Naive thymus-derived CD8-positive, alpha-beta T cell (primary cell): ENCODE results near the gene ZNF169. TPM values are rescaled to one million over a fixed set of nuclear protein-coding genes. Genes with fewer than 3 reads are reported as not detected.
"Not testable (repeated sequence)": the region's sequence is repeated elsewhere in the genome, so short reads cannot be mapped to it uniquely, and the experiment has no call there.

Experiments
- ATAC-seq, 2 donors: fragments of 150-1000 bp; cut with Tn5 transposase in 1 of 2; sonication (Bioruptor Pico), chemical (Tn5 transposase) in 1 of 2; 1 replicate in 1 of 2; 2 replicates in 1 of 2; pipeline ENCODE4 v1.10.0; 2021; ENCODE audit warnings: mild to moderate bottlenecking in 2 of 2, moderate library complexity in 2 of 2
- POLR2A ChIA-PET: fragments of 350-600 bp; sonication (Branson Sonifier 250); formaldehyde crosslinking; loops from one replicate; lab custom pipeline; 2021; ENCODE audit warnings: antibody characterized with exemption; lab: Charles Lee
- DNase-seq, 10 donors: peaks; one replicate each; pipeline versions ENCODE4 v3.0.0 to v3.0.0-alpha.2; 2020 to 2022
- H3K27ac Mint-ChIP-seq, 10 donors: one replicate each; pipeline ENCODE4 v1.8.0; 2020 to 2022; ENCODE audit warnings: mild to moderate bottlenecking in 10 of 10, mixed read lengths in 10 of 10, moderate library complexity in 4 of 10, inconsistent platforms in 1 of 10
- H3K27me3 Mint-ChIP-seq, 5 donors: one replicate each; pipeline ENCODE4 v1.8.0; 2021 to 2022; ENCODE audit warnings: mixed read lengths in 5 of 5
- H3K36me3 Mint-ChIP-seq, 3 donors: one replicate each; pipeline ENCODE4 v1.8.0; 2020 to 2022; ENCODE audit warnings: mixed read lengths in 3 of 3, mild to moderate bottlenecking in 2 of 3, inconsistent platforms in 1 of 3
- H3K4me1 Mint-ChIP-seq, 4 donors: one replicate each; pipeline ENCODE4 v1.8.0; 2021 to 2022; ENCODE audit warnings: mixed read lengths in 4 of 4
- H3K4me3 Mint-ChIP-seq, 10 donors: one replicate each; pipeline ENCODE4 v1.8.0; 2020 to 2022; ENCODE audit warnings: mild to moderate bottlenecking in 10 of 10, mixed read lengths in 10 of 10, moderate library complexity in 6 of 10, inconsistent platforms in 1 of 10
- H3K9me3 Mint-ChIP-seq, 9 donors: one replicate each; pipeline ENCODE4 v1.8.0; 2020 to 2022; ENCODE audit warnings: mixed read lengths in 9 of 9, mild to moderate bottlenecking in 3 of 9, inconsistent platforms in 1 of 9, moderate library complexity in 1 of 9
- polyA plus RNA-seq, 3 donors: library from polyadenylated mRNA; unstranded; fragments of 300-500 nt; fragmentation: Illumina TruSeq; gene quantifications; one replicate each; pipeline ENCODE4 v1.2.3, GENCODE V29; 2021
- total RNA-seq, 8 experiments: library from RNA in 2 of 8; stranded (reverse) in 2 of 8; gene quantifications; one replicate each; pipeline ENCODE4 v1.2.3 and lab custom pipeline; 2021 to 2026

Gene ZNF169
- total and polyA plus RNA-seq, 5 experiments from 2014 or later = 2.2 to 21.8 (median 3.7) TPM

- Mint-ChIP-seq H3K4me1 (no peaks in the 10 kb centered on the region), H3K27ac (no peak overlapping the region), H3K27me3 (no peaks in the 10 kb centered on the region), H3K36me3 (peaks cover 0 to 52% (median 25%) of the 10 kb centered on the region in 3 donors), H3K9me3 (no peaks in the 10 kb centered on the region), H3K4me3 (no peak overlapping the region)
- DNase-seq (no peak), ATAC-seq (no peak)
- POLR2A ChIA-PET = no interaction called here
Measured at GRCh38 chr9:94298949-94299599, 40.0 kb downstream of the ZNF169 start.

GRCh38 chr9:94300470-94301301, 41.6 kb downstream of the ZNF169 start:
- POLR2A ChIA-PET = no interaction called here
- ATAC-seq = no peak
- H3K4me3 Mint-ChIP-seq = no peak overlapping the region

GRCh38 chr9:94301583-94301982, 42.5 kb downstream of the ZNF169 start:
- Mint-ChIP-seq H3K4me1 (no peaks in the 10 kb centered on the region), H3K4me3 (no peak overlapping the region), H3K9me3 (no peaks in the 10 kb centered on the region), H3K27me3 (no peaks in the 10 kb centered on the region), H3K36me3 (peaks cover 0 to 31% (median 17%) of the 10 kb centered on the region in 3 donors), H3K27ac (no peak overlapping the region)
- ATAC-seq (no peak), DNase-seq (no peak)
- POLR2A ChIA-PET = no interaction called here

More at GRCh38 chr9:94300470-94301301, 41.6 kb downstream of the ZNF169 start:
- H3K27ac Mint-ChIP-seq = no peak overlapping the region
- no peak for DNase-seq
- no peaks in the 10 kb centered on the region for H3K27me3 Mint-ChIP-seq
- no peaks in the 10 kb centered on the region for H3K4me1 Mint-ChIP-seq
- H3K36me3 Mint-ChIP-seq = peaks cover 0 to 38% (median 23%) of the 10 kb centered on the region in 3 donors
- no peaks in the 10 kb centered on the region for H3K9me3 Mint-ChIP-seq

GRCh38 chr9:94302426-94302825, 43.3 kb downstream of the ZNF169 start:
- Mint-ChIP-seq H3K9me3 (no peaks in the 10 kb centered on the region), H3K4me3 (no peak overlapping the region), H3K27ac (no peak overlapping the region), H3K27me3 (no peaks in the 10 kb centered on the region), H3K36me3 (peaks cover 0 to 23% (median 11%) of the 10 kb centered on the region in 3 donors), H3K4me1 (no peaks in the 10 kb centered on the region)
- POLR2A ChIA-PET = no interaction called here
- DNase-seq = no peak
- no peak for ATAC-seq

DNA sequence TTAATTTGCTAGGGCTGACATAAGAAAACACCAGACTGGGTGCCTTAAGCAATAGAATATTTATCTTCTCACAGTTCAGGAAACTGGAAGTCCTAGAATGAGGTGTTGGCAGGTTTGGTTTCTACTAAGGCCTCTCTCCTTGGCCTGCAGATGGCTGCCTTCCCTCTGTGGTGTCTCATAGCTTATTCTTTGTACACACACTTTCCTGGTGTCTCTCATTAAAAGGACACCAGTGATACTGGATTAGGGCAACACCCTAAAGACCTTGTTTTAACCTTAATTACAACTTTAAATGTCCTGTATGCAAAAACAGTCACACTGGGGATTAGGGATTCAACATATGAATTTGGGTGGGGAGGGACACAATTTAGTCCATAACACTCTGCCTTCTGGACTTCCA, 44.2 kb downstream of the ZNF169 start:
- no peak for DNase-seq
- Mint-ChIP-seq H3K36me3 (peaks cover 0 to 16% (median 9%) of the 10 kb centered on the region in 3 donors), H3K4me1 (no peaks in the 10 kb centered on the region), H3K4me3 (no peak overlapping the region), H3K27me3 (no peaks in the 10 kb centered on the region), H3K9me3 (no peaks in the 10 kb centered on the region), H3K27ac (no peak overlapping the region)
- ATAC-seq = no peak
- POLR2A ChIA-PET = no interaction called here

DNA sequence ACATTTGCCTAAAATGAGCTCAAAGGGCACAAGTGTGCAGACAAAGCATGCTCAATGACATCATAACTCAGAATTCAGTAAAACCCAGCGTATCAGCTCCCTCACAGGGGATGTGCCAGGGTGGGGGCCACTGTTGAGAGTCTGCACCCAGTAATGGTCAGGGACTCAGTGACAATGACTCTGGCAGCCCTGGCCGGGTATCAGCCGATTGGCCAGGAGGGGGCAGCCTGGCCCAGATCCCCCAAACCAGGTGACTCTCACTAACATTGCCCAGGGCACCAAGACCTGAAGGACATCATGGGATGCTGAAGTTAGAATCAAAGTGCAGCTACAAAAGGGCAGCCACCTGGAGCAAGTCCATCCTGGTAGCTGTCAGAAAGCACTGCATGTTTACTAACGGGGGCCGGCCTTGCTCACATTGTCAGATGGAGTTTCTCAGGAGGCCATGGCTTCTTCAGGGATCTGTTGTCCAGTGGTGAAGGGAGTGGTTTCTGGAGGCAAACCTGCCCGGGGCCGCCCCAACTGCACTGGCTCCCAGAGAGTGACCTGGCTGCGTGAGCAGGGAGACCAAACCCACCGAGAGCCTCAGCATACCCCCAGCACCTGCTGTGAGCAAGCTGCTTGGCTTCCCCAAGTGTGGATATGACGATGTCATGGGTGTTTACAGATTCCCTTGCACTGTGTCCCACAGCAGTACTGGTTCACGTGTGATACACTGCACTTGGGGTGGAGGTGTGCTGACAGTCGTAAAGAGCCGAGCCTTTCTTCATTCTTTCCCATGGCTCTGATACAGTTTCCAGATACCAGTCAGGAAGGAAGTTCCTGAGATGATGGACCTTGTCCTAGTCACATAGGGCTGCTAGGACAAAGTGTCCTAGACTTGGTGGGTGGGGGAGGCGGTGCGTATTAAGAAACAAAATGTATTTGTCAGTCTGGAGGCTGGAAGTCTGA, 56.2 kb downstream of the ZNF169 start:
- H3K4me3 Mint-ChIP-seq, DNase-seq, H3K27ac Mint-ChIP-seq, H3K4me1 Mint-ChIP-seq, H3K27me3 Mint-ChIP-seq, H3K36me3 Mint-ChIP-seq, POLR2A ChIA-PET, H3K9me3 Mint-ChIP-seq: not testable (repeated sequence)
- peak in 1 of 2 donors; percentile 29 for ATAC-seq

GRCh38 chr9:94316236-94316635, 57.1 kb downstream of the ZNF169 start:
- H3K4me1 Mint-ChIP-seq, POLR2A ChIA-PET, H3K4me3 Mint-ChIP-seq, H3K27me3 Mint-ChIP-seq, H3K9me3 Mint-ChIP-seq, H3K36me3 Mint-ChIP-seq, H3K27ac Mint-ChIP-seq, ATAC-seq, DNase-seq: not testable (repeated sequence)

DNA sequence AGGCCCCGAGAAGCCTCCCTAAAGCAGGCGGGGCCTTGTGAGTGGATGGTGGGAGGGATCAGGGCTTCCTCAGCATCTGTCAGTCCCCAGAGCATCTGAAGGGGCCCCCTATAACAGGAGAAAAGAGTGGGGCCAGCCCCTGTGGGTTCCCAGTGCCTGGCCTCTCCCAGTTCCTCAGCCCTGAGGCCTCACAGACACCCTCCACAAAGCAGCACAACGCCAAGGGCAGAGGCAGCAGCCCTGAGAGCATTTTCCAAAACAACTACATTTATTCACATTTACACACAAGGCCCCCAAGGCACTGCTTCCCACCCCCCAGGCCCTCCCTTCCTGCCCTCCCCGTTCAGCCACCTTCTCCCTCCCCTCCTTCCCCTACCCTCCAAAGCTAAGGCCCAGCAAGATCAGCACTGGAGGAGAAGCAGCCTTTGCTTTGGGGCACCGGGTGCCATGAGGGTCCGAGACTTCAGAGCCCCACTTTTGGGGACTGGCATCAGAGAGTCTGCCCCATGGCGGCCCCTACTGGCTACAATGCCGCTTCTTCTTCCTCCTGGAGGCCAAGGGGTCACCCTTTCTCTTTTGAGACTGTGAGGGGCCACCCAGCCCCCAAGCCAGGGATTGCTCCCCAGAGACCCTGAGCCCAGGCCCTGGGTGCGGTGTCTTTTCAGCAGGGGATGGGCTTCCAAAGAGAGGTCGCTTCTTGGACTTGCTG, 59.0 kb downstream of the ZNF169 start:
- H3K4me1 Mint-ChIP-seq, H3K4me3 Mint-ChIP-seq, ATAC-seq, H3K27ac Mint-ChIP-seq, H3K9me3 Mint-ChIP-seq, H3K36me3 Mint-ChIP-seq, H3K27me3 Mint-ChIP-seq, DNase-seq, POLR2A ChIA-PET: not testable (repeated sequence)

DNA sequence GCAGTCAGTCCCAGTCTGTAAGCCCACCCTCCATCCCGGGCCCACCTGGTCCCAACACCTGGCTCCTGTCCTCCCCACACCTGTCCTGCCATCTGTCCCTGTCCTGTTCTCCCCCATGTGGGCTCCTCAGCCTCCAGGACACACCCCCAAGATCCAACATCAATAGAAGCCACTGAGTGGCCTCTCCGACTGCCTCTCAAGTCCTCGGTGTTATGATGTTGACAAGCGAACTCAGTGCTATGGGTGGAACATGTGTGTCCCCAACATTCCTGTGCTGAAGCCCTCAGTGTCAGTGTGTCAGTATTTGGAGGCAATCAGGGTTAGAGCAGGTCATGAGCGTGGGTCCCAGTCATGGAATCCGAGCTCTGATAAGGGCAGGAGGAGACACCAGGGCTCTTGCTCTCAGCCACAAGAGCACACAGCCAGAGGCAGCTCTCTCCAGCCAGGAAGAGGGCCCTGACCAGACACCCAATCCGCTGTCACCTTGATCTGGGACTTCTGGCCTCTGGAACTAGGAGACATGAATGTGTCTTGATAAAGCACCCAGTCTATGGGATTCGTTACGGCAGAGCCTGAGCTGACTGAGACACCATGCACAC, 63.3 kb downstream of the ZNF169 start:
- H3K27ac Mint-ChIP-seq, H3K4me1 Mint-ChIP-seq, H3K4me3 Mint-ChIP-seq, POLR2A ChIA-PET, H3K9me3 Mint-ChIP-seq, H3K36me3 Mint-ChIP-seq, ATAC-seq, DNase-seq, H3K27me3 Mint-ChIP-seq: not testable (repeated sequence)

- H3K4me3 Mint-ChIP-seq, DNase-seq, POLR2A ChIA-PET, H3K36me3 Mint-ChIP-seq, H3K27ac Mint-ChIP-seq, H3K27me3 Mint-ChIP-seq, H3K9me3 Mint-ChIP-seq, ATAC-seq, H3K4me1 Mint-ChIP-seq: not testable (repeated sequence)
Measured at GRCh38 chr9:94323153-94323798, 64.2 kb downstream of the ZNF169 start.

GRCh38 chr9:94325583-94325982, 66.5 kb downstream of the ZNF169 start:
- H3K4me1 Mint-ChIP-seq, H3K27ac Mint-ChIP-seq, H3K4me3 Mint-ChIP-seq, H3K27me3 Mint-ChIP-seq, H3K36me3 Mint-ChIP-seq, H3K9me3 Mint-ChIP-seq, DNase-seq, POLR2A ChIA-PET, ATAC-seq: not testable (repeated sequence)

DNA sequence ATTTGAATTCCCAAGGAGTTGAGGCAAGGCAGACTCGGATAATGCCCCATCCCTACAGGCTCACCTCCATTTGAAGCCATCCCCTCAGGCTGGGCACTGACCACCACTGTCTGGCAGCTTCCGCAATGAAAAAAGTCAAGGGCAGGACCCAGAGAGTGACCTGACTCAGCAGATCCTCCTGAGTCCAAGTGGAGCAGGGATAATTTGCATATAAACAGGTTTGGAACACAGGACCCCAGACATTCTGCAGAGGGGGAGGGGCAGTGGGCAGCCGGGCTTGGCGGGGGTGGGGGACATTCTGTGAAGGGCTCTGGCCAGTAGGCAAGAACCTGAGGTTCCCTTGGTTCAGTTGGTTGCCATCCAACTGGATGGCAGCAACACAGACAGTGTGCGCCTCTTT, 69.4 kb downstream of the ZNF169 start, which contains the start of gene NUTM2F:
TSS of gene NUTM2F (minus strand) at position 101 of the 400 bp plus-strand sequence. CDS start at position 80, 21 bp downstream.
- H3K4me3 Mint-ChIP-seq, H3K36me3 Mint-ChIP-seq, DNase-seq, H3K4me1 Mint-ChIP-seq, POLR2A ChIA-PET, H3K27ac Mint-ChIP-seq, H3K9me3 Mint-ChIP-seq, ATAC-seq, H3K27me3 Mint-ChIP-seq: not testable (repeated sequence)
